ENCODE measurements around the gene SP1. TPM values are rescaled to one million over a fixed set of nuclear protein-coding genes. Genes with fewer than 3 reads are reported as not detected.

The SP1 gene
- total RNA-seq, 1 experiment from 2014 or later, result 72.9 TPM

- H3K27ac Mint-ChIP-seq (ENCODE audit: low read depth, unreplicated experiment), result peak within 1 kb of the TSS; percentile 100
- H3K9me3 Mint-ChIP-seq (ENCODE audit: unreplicated experiment), result no peaks in the 10 kb centered on the region
- H3K4me3 Mint-ChIP-seq (ENCODE audit: unreplicated experiment), result peak within 1 kb of the TSS; percentile 92
- intact Hi-C loops (cut with micrococcal nuclease), result loop anchor here (1.0 to 2.0 kb wide), 2 partner anchors 49 to 127 kb away; partner anchors contain the start of gene TARBP2
- peak; percentile 56 for TF ChIP-seq CTCF (IDR thresholded peaks at IDR 0.05; ENCODE audit: unreplicated experiment)
- H3K4me1 Mint-ChIP-seq (ENCODE audit: insufficient read depth, unreplicated experiment), result peaks cover 30% of the 10 kb centered on the region
- DNase-seq (ENCODE audit: unreplicated experiment), result peak; percentile 99
- POLR2A ChIA-PET, result interaction anchor here (0.7 to 2.3 kb wide), 9 partner anchors 9 to 372 kb away, joined by 3 to 16 read pairs (median 5); partner anchors contain the start of genes AAAS, ATP5MC2, PRR13 and SPRYD3
- no TSS peak for BruUV-seq (replicated peaks)
- no peaks in the 10 kb centered on the region for H3K27me3 Mint-ChIP-seq (ENCODE audit: insufficient read depth, unreplicated experiment)
- peaks cover 74% of the 10 kb centered on the region for H3K36me3 Mint-ChIP-seq (ENCODE audit: insufficient read depth, unreplicated experiment)
- CTCF ChIA-PET, result interaction anchor here (0.6 kb wide), 2 partner anchors 66 to 127 kb away, joined by 3 to 4 read pairs; no protein-coding TSS in a partner anchor
Observed at GRCh38 chr12:53451661-53452158, 71.7 kb downstream of the SP1 start, which contains the start of gene PCBP2. Gene PCBP2 (plus strand): TSS chr12:53452102. CDS start chr12:53454801, 2,699 bp downstream.

GRCh38 chr12:53452159-53453077 lies 72.4 kb downstream of the SP1 start:
- peaks cover 75% of the 10 kb centered on the region for H3K36me3 Mint-ChIP-seq (ENCODE audit: insufficient read depth, unreplicated experiment)

GRCh38 chr12:53453953-53454640 lies 74.1 kb downstream of the SP1 start:
- no TSS peak for BruUV-seq (replicated peaks)
- Mint-ChIP-seq H3K36me3 (ENCODE audit: insufficient read depth, unreplicated experiment) (peaks cover 77% of the 10 kb centered on the region), H3K27ac (ENCODE audit: low read depth, unreplicated experiment) (peak overlapping the region; percentile 100), H3K9me3 (ENCODE audit: unreplicated experiment) (no peaks in the 10 kb centered on the region), H3K4me3 (ENCODE audit: unreplicated experiment) (peak overlapping the region; percentile 92), H3K27me3 (ENCODE audit: insufficient read depth, unreplicated experiment) (no peaks in the 10 kb centered on the region), H3K4me1 (ENCODE audit: insufficient read depth, unreplicated experiment) (peaks cover 30% of the 10 kb centered on the region)
- POLR2A ChIA-PET, result interaction anchor here (0.6 to 4.0 kb wide), 20 partner anchors 9 to 133 kb away, joined by 3 to 22 read pairs (median 6); partner anchors contain the start of genes AAAS, PRR13, SP1 and TARBP2
- intact Hi-C loops (cut with micrococcal nuclease), result loop anchor here (2.0 kb wide), 1 partner anchor 47 kb away; the partner anchor contains the start of gene TARBP2
- CTCF ChIA-PET, result interaction anchor here (0.5 to 1.5 kb wide), 8 partner anchors 8 to 376 kb away, joined by 3 to 8 read pairs (median 3); partner anchors contain the start of gene AAAS
- no peak for DNase-seq (ENCODE audit: unreplicated experiment)
- no peak for TF ChIP-seq CTCF (IDR thresholded peaks at IDR 0.05; ENCODE audit: unreplicated experiment)

More at GRCh38 chr12:53452159-53453077, 72.4 kb downstream of the SP1 start:
- CTCF ChIA-PET, result interaction anchor here (0.7 to 1.3 kb wide), 9 partner anchors 9 to 441 kb away, joined by 3 to 5 read pairs (median 3); partner anchors contain the start of gene AAAS
- intact Hi-C loops (cut with micrococcal nuclease), result loop anchor here (1.0 to 2.0 kb wide), 2 partner anchors 48 to 128 kb away; partner anchors contain the start of gene TARBP2
- Mint-ChIP-seq H3K27ac (ENCODE audit: low read depth, unreplicated experiment) (peak overlapping the region; percentile 100), H3K9me3 (ENCODE audit: unreplicated experiment) (no peaks in the 10 kb centered on the region), H3K4me1 (ENCODE audit: insufficient read depth, unreplicated experiment) (peaks cover 30% of the 10 kb centered on the region), H3K27me3 (ENCODE audit: insufficient read depth, unreplicated experiment) (no peaks in the 10 kb centered on the region), H3K4me3 (ENCODE audit: unreplicated experiment) (peak overlapping the region; percentile 92)
- POLR2A ChIA-PET, result interaction anchor here (0.6 to 4.0 kb wide), 13 partner anchors 12 to 223 kb away, joined by 3 to 22 read pairs (median 7); partner anchors contain the start of genes AAAS and TARBP2
- DNase-seq (ENCODE audit: unreplicated experiment), result peak; percentile 69
- TF ChIP-seq CTCF (IDR thresholded peaks at IDR 0.05; ENCODE audit: unreplicated experiment), result peak; percentile 35
- BruUV-seq (replicated peaks), result no TSS peak
